ENCODE data around the gene GUCA2B. TPM values are rescaled to one million over a fixed set of nuclear protein-coding genes. Genes with fewer than 3 reads are reported as not detected.

GUCA2B gene
- total RNA-seq, 2 experiments from 2014 or later, result not detected

GRCh38 chr1:42118125-42118524 is 35.1 kb upstream of the GUCA2B start:
- Histone ChIP-seq H3K27me3 (ENCODE audit: control insufficient read depth in 1 of 2, insufficient read depth in 2 of 2, low read length in 2 of 2) (peaks cover 2 to 3% of the 10 kb centered on the region in 2 experiments), H3K4me3 (ENCODE audit: low read length) (no peak overlapping the region), H3K4me1 (ENCODE audit: insufficient read depth, low read length) (no peaks in the 10 kb centered on the region), H3K36me3 (ENCODE audit: insufficient read depth, low read length) (no peaks in the 10 kb centered on the region), H3K27ac (ENCODE audit: low read depth in 1 of 2, low read length in 2 of 2) (no peak overlapping the region), H3K9me3 (ENCODE audit: control insufficient read depth in 1 of 2, insufficient read depth in 1 of 2, low read length in 2 of 2) (peaks cover 0 to 3% of the 10 kb centered on the region in 2 experiments)
- no peak overlapping the region for H3K4me3 Mint-ChIP-seq
- intact Hi-C loops (cut with DNase I, micrococcal nuclease), result no loop called here
- peaks cover 10% of the 10 kb centered on the region for H3K27me3 Mint-ChIP-seq
- ATAC-seq (ENCODE audit: poor library complexity), result no peak
- peaks cover 2% of the 10 kb centered on the region for H3K9me3 Mint-ChIP-seq
- no peaks in the 10 kb centered on the region for H3K36me3 Mint-ChIP-seq (ENCODE audit: low read depth)
- no peaks in the 10 kb centered on the region for H3K4me1 Mint-ChIP-seq (ENCODE audit: low read depth)
- ChIA-PET POLR2A (no interaction called here), CTCF (no interaction called here)
- TF ChIP-seq, protein P1, sequence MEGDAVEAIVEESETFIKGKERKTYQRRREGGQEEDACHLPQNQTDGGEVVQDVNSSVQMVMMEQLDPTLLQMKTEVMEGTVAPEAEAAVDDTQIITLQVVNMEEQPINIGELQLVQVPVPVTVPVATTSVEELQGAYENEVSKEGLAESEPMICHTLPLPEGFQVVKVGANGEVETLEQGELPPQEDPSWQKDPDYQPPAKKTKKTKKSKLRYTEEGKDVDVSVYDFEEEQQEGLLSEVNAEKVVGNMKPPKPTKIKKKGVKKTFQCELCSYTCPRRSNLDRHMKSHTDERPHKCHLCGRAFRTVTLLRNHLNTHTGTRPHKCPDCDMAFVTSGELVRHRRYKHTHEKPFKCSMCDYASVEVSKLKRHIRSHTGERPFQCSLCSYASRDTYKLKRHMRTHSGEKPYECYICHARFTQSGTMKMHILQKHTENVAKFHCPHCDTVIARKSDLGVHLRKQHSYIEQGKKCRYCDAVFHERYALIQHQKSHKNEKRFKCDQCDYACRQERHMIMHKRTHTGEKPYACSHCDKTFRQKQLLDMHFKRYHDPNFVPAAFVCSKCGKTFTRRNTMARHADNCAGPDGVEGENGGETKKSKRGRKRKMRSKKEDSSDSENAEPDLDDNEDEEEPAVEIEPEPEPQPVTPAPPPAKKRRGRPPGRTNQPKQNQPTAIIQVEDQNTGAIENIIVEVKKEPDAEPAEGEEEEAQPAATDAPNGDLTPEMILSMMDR (IDR thresholded peaks at IDR 0.05), result no peak
- no peak overlapping the region for H3K27ac Mint-ChIP-seq
- DNase-seq, result no peak

- DNase-seq (no peak), ATAC-seq (ENCODE audit: poor library complexity) (no peak)
- no peak overlapping the region for H3K27ac Mint-ChIP-seq
- TF ChIP-seq, protein P1 (IDR thresholded peaks at IDR 0.05), result no peak
- intact Hi-C loops (cut with DNase I, micrococcal nuclease), result no loop called here
- peaks cover 0 to 3% of the 10 kb centered on the region in 2 experiments for H3K9me3 ChIP-seq (ENCODE audit: control insufficient read depth in 1 of 2, insufficient read depth in 1 of 2, low read length in 2 of 2)
- no peak overlapping the region for H3K4me3 ChIP-seq (ENCODE audit: low read length)
- no peaks in the 10 kb centered on the region for H3K36me3 Mint-ChIP-seq (ENCODE audit: low read depth)
- no peaks in the 10 kb centered on the region for H3K36me3 ChIP-seq (ENCODE audit: insufficient read depth, low read length)
- POLR2A ChIA-PET, result no interaction called here
- H3K4me1 ChIP-seq (ENCODE audit: insufficient read depth, low read length), result no peaks in the 10 kb centered on the region
- CTCF ChIA-PET, result no interaction called here
- peaks cover 0 to 2% of the 10 kb centered on the region in 2 experiments for H3K27me3 ChIP-seq (ENCODE audit: control insufficient read depth in 1 of 2, insufficient read depth in 2 of 2, low read length in 2 of 2)
- H3K4me3 Mint-ChIP-seq, result no peak overlapping the region
- no peak overlapping the region for H3K27ac ChIP-seq (ENCODE audit: low read depth in 1 of 2, low read length in 2 of 2)
- no peaks in the 10 kb centered on the region for H3K4me1 Mint-ChIP-seq (ENCODE audit: low read depth)
- peaks cover 4% of the 10 kb centered on the region for H3K27me3 Mint-ChIP-seq
- H3K9me3 Mint-ChIP-seq, result peaks cover 2% of the 10 kb centered on the region
These were observed 30.8 kb upstream of the GUCA2B start for GRCh38 chr1:42122408-42122807.

- H3K4me1 Mint-ChIP-seq (ENCODE audit: low read depth), result no peaks in the 10 kb centered on the region
- H3K9me3 Mint-ChIP-seq, result peaks cover 2% of the 10 kb centered on the region
- peaks cover 0 to 3% of the 10 kb centered on the region in 2 experiments for H3K9me3 ChIP-seq (ENCODE audit: control insufficient read depth in 1 of 2, insufficient read depth in 1 of 2, low read length in 2 of 2)
- TF ChIP-seq, protein P1 (IDR thresholded peaks at IDR 0.05), result no peak
- H3K4me3 ChIP-seq (ENCODE audit: low read length), result no peak overlapping the region
- no peaks in the 10 kb centered on the region for H3K36me3 ChIP-seq (ENCODE audit: insufficient read depth, low read length)
- DNase-seq, result no peak
- H3K27me3 ChIP-seq (ENCODE audit: control insufficient read depth in 1 of 2, insufficient read depth in 2 of 2, low read length in 2 of 2), result no peaks in the 10 kb centered on the region
- H3K27me3 Mint-ChIP-seq, result peaks cover 8% of the 10 kb centered on the region
- no peaks in the 10 kb centered on the region for H3K4me1 ChIP-seq (ENCODE audit: insufficient read depth, low read length)
- H3K27ac Mint-ChIP-seq, result no peak overlapping the region
- intact Hi-C loops (cut with DNase I, micrococcal nuclease), result no loop called here
- H3K27ac ChIP-seq (ENCODE audit: low read depth in 1 of 2, low read length in 2 of 2), result no peak overlapping the region
- H3K36me3 Mint-ChIP-seq (ENCODE audit: low read depth), result no peaks in the 10 kb centered on the region
- ChIA-PET CTCF (no interaction called here), POLR2A (no interaction called here)
- no peak overlapping the region for H3K4me3 Mint-ChIP-seq
- ATAC-seq (ENCODE audit: poor library complexity), result no peak
These were observed 27.7 kb upstream of the GUCA2B start for GRCh38 chr1:42125552-42125951.

All from CD4-positive, alpha-beta T cell (primary cell).